DND-41 (cell line): ENCODE measurements around the gene PDE8A.

Source experiments
- ATAC-seq: fragments of 200-7000 bp; cut with Tn5 transposase; 3 replicates; pipeline ENCODE4 v1.9.1; 2021; ENCODE audit warnings: low read depth; ENCODE audit not compliant: insufficient read depth
- DNase-seq: peaks from one replicate; pipeline ENCODE4 v3.0.0-alpha.2; 2020
- H2AFZ ChIP-seq: 2 replicates; pipeline ENCODE4 v1.6.0; 2012; ENCODE audit warnings: low read depth, low read length
- H3K27ac ChIP-seq: 2 replicates; pipeline ENCODE4 v1.5.1; 2012; ENCODE audit warnings: low read length, inconsistent platforms
- H3K27me3 ChIP-seq: fragments of 200-600 bp; sonication (generic); 2 replicates; pipeline ENCODE4 v1.6.0; 2012; ENCODE audit warnings: low read length, mild to moderate bottlenecking, inconsistent platforms; ENCODE audit not compliant: insufficient read depth, poor library complexity
- H3K36me3 ChIP-seq: 2 replicates; pipeline ENCODE4 v1.5.1; 2012; ENCODE audit warnings: low read length, inconsistent platforms; ENCODE audit not compliant: insufficient read depth
- H3K4me1 ChIP-seq: 2 replicates; pipeline ENCODE4 v1.5.1; 2012; ENCODE audit warnings: mild to moderate bottlenecking, low read length; ENCODE audit not compliant: insufficient read depth
- H3K4me2 ChIP-seq: 2 replicates; pipeline ENCODE4 v1.6.0; 2012; ENCODE audit warnings: mild to moderate bottlenecking, moderate library complexity, low read length, inconsistent platforms; ENCODE audit not compliant: insufficient read depth
- H3K4me3 ChIP-seq, 2 experiments: fragments of 200-600 bp in 1 of 2; shearing (Covaris generic) in 1 of 2; 2 replicates each; pipeline ENCODE4 v1.5.1; 2012 to 2016; ENCODE audit warnings: inconsistent platforms in 2 of 2, low read length in 2 of 2, mild to moderate bottlenecking in 2 of 2, low read depth in 1 of 2, moderate library complexity in 1 of 2
- H3K79me2 ChIP-seq: 2 replicates; pipeline ENCODE4 v1.6.0; 2012; ENCODE audit warnings: low read length, inconsistent platforms; ENCODE audit not compliant: insufficient read depth
- H3K9ac ChIP-seq: 2 replicates; pipeline ENCODE4 v1.6.0; 2012; ENCODE audit warnings: low read depth, mild to moderate bottlenecking, inconsistent platforms, low read length, moderate library complexity
- H3K9me3 ChIP-seq: 2 replicates; pipeline ENCODE4 v1.5.1; 2012; ENCODE audit warnings: low read length, moderate library complexity, mild to moderate bottlenecking, inconsistent platforms; ENCODE audit not compliant: insufficient read depth, severe bottlenecking
- H4K20me1 ChIP-seq: 2 replicates; pipeline ENCODE4 v1.6.0; 2012; ENCODE audit warnings: low read length; ENCODE audit not compliant: insufficient read depth
- EZH2 ChIP-seq: IDR thresholded peaks from 3 replicates; pipeline ENCODE4 v1.6.1; 2012; ENCODE audit warnings: borderline replicate concordance, low read depth, mild to moderate bottlenecking, moderate library complexity, low read length, inconsistent platforms; ENCODE audit not compliant: severe bottlenecking
- TF ChIP-seq, protein P1 (sequence below): IDR thresholded peaks from 2 replicates; pipeline ENCODE4 v1.5.1; 2012; ENCODE audit warnings: borderline replicate concordance, low read length, moderate library complexity, mild to moderate bottlenecking; ENCODE audit not compliant: poor library complexity, severe bottlenecking; ENCODE audit errors: extremely low read depth

The PDE8A gene

DNA sequence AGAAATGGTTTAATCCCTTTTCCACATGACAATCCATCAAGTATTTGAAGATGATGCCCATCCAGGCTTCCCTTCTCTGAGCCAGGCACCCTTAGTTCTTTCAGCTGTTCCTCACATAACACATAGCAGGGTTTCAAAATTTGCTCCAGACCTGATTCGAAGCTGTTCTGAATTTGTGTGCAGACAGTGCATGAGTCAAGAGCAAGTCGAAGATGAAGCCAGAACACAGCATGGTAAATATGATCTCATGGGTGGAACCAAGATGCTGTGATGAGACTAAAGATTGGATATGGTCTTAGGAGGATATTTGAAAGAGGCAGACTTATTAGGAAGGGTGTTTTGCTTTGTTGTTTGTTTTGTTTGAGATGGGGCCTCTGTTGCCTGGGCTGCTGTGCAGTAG lies 32.6 kb upstream of the PDE8A start:
- H3K79me2 ChIP-seq, result no peaks in the 10 kb centered on the region
- no peak for DNase-seq
- no peak overlapping the region for H3K4me2 ChIP-seq
- TF ChIP-seq EZH2, result no peak
- TF ChIP-seq, protein P1, sequence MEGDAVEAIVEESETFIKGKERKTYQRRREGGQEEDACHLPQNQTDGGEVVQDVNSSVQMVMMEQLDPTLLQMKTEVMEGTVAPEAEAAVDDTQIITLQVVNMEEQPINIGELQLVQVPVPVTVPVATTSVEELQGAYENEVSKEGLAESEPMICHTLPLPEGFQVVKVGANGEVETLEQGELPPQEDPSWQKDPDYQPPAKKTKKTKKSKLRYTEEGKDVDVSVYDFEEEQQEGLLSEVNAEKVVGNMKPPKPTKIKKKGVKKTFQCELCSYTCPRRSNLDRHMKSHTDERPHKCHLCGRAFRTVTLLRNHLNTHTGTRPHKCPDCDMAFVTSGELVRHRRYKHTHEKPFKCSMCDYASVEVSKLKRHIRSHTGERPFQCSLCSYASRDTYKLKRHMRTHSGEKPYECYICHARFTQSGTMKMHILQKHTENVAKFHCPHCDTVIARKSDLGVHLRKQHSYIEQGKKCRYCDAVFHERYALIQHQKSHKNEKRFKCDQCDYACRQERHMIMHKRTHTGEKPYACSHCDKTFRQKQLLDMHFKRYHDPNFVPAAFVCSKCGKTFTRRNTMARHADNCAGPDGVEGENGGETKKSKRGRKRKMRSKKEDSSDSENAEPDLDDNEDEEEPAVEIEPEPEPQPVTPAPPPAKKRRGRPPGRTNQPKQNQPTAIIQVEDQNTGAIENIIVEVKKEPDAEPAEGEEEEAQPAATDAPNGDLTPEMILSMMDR, result no peak
- no peaks in the 10 kb centered on the region for H3K36me3 ChIP-seq
- peaks cover 2% of the 10 kb centered on the region for H3K27me3 ChIP-seq
- H3K27ac ChIP-seq, result no peak overlapping the region
- no peak overlapping the region for H2AFZ ChIP-seq
- no peaks in the 10 kb centered on the region for H4K20me1 ChIP-seq
- H3K9ac ChIP-seq, result no peak overlapping the region
- ATAC-seq, result no peak
- no peak overlapping the region for H3K4me3 ChIP-seq
- no peaks in the 10 kb centered on the region for H3K4me1 ChIP-seq
- H3K9me3 ChIP-seq, result no peaks in the 10 kb centered on the region

DNA sequence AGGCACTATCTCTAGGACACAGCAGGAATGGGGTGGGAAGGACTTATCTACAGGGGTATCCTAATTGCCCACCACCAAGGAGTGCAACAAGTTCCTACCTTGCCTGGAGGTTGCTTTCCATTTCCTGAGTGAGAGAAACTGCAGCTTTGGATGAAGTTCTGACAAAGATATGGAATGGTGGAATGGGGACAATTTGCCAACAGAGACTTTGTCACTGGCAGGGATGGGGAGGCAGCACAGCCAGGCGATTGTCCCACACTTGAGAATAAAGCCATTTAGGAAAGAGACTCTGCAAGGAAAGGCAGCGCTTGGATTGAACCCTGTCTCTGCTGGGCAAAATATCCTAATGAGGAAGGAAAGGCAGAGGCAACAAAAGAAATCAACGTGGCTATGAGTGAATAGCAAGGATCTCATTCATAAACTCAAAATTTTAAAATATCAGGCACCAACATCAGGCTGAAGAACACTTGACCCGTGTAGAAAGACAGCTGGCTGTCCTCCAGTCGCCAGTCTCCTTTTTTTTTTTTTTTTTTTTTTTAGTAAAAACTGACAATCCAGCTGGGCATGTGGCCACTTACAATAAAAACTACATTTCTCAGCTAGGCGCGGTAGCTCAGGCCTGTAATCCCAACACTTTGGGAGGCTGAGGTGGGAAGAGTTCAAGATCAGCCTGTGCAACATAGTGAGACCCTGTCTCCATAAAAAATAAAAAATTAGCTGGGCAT lies 31.6 kb upstream of the PDE8A start:
- no peaks in the 10 kb centered on the region for H3K9me3 ChIP-seq
- H3K27ac ChIP-seq, result no peak overlapping the region
- H3K4me2 ChIP-seq, result no peak overlapping the region
- no peaks in the 10 kb centered on the region for H3K36me3 ChIP-seq
- DNase-seq (no peak), ATAC-seq (no peak)
- no peak for TF ChIP-seq EZH2
- TF ChIP-seq, protein P1, result no peak
- H2AFZ ChIP-seq, result no peak overlapping the region
- H3K4me3 ChIP-seq, result no peak overlapping the region
- peaks cover 2% of the 10 kb centered on the region for H3K27me3 ChIP-seq
- H3K9ac ChIP-seq, result no peak overlapping the region
- H3K79me2 ChIP-seq, result no peaks in the 10 kb centered on the region
- H4K20me1 ChIP-seq, result no peaks in the 10 kb centered on the region
- no peaks in the 10 kb centered on the region for H3K4me1 ChIP-seq

DNA sequence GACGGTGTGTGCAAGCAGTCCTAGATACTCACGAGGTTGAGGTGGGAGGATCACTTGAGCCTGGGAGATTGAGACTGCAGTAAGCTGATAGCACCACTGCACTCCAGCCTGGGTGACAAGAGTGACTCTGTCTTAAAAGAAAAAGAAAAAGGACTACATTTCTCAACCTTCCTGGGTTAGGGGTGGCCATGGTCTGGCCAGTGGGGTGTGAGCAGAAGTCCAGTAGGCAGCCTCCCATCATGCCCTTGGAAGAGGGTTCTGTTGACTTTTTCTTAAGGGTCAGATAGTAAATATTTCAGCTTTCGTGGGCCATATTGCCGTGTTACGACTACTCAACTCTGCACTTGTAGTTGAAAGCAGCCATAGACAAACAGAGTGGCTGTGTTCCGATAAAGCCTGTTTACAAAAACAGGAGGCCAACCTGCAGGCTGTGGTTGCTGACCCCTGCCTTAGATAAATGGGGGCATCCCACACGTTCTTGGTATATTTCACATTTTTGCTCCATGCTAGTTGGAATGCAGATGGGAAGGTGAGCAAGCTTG lies 31.0 kb upstream of the PDE8A start:
- ATAC-seq, result no peak
- H3K27me3 ChIP-seq, result peaks cover 2% of the 10 kb centered on the region
- H3K4me2 ChIP-seq, result no peak overlapping the region
- H3K9me3 ChIP-seq, result no peaks in the 10 kb centered on the region
- DNase-seq, result no peak
- no peaks in the 10 kb centered on the region for H3K79me2 ChIP-seq
- no peak overlapping the region for H3K4me3 ChIP-seq
- H4K20me1 ChIP-seq, result no peaks in the 10 kb centered on the region
- H2AFZ ChIP-seq, result no peak overlapping the region
- H3K9ac ChIP-seq, result no peak overlapping the region
- TF ChIP-seq, protein P1, result no peak
- no peak for TF ChIP-seq EZH2
- H3K27ac ChIP-seq, result no peak overlapping the region
- H3K4me1 ChIP-seq, result no peaks in the 10 kb centered on the region
- H3K36me3 ChIP-seq, result no peaks in the 10 kb centered on the region
